Esophagus muscularis mucosa (tissue), 4 donors: ENCODE results near the gene ADGRF3. TPM values are rescaled to one million over a fixed set of nuclear protein-coding genes. Genes with fewer than 3 reads are reported as not detected.

Experiments used
- DNase-seq: peaks from one replicate; pipeline ENCODE4 v3.0.0-alpha.2; 2017; ENCODE audit errors: extremely low spot score
- H3K27ac ChIP-seq, 4 donors: fragments of 200-600 bp; sonication (generic); replicated peaks in 1 of 4; 1 replicate in 3 of 4; 2 replicates in 1 of 4; pipeline ENCODE4 v1.5.1; 2016 to 2019; ENCODE audit warnings: mild to moderate bottlenecking in 1 of 4
- H3K27me3 ChIP-seq, 4 donors: fragments of 200-600 bp; sonication (generic); one replicate each; pipeline versions ENCODE4 v1.5.1 to v1.6.0; 2016 to 2019
- H3K36me3 ChIP-seq, 4 donors: fragments of 200-600 bp; sonication (generic); one replicate each; pipeline ENCODE4 v1.5.1; 2016 to 2019
- H3K4me1 ChIP-seq, 4 donors: fragments of 200-600 bp; sonication (generic); one replicate each; pipeline ENCODE4 v1.5.1; 2016 to 2019
- H3K4me3 ChIP-seq, 4 donors: fragments of 200-600 bp; sonication (generic); 1 replicate in 2 of 4; 2 replicates in 2 of 4; pipeline ENCODE4 v1.5.1; 2016 to 2019; ENCODE audit warnings: mild to moderate bottlenecking in 4 of 4, moderate library complexity in 1 of 4
- H3K9me3 ChIP-seq, 4 donors: fragments of 200-600 bp; sonication (generic); 1 replicate in 3 of 4; 2 replicates in 1 of 4; pipeline ENCODE4 v1.5.1; 2016 to 2019
- CTCF ChIP-seq, 3 experiments: fragments of 200-600 bp in 2 of 3; fragments of 450-650 bp in 1 of 3; sonication (generic) in 2 of 3; IDR thresholded peaks; one replicate each; pipeline ENCODE4 v1.5.1; 2017 to 2019; ENCODE audit warnings: antibody characterized with exemption in 3 of 3, mild to moderate bottlenecking in 2 of 3, moderate library complexity in 1 of 3
- EP300 ChIP-seq: sonication (generic); formaldehyde crosslinking; IDR thresholded peaks from one replicate; pipeline ENCODE4 v1.6.1; 2017; ENCODE audit warnings: antibody characterized with exemption
- POLR2A ChIP-seq: fragments of 450-650 bp; IDR thresholded peaks from one replicate; pipeline ENCODE4 v1.6.1; 2017; ENCODE audit warnings: antibody characterized with exemption, moderate library complexity, mild to moderate bottlenecking, low read depth
- POLR2AphosphoS5 ChIP-seq, 2 donors: sonication (generic); formaldehyde crosslinking; IDR thresholded peaks; one replicate each; pipeline ENCODE4 v1.6.1; 2017; ENCODE audit warnings: antibody characterized with exemption in 2 of 2
- WGBS: methylation state at CpG from one replicate; pipeline ENCODE4 v1.1.5; 2018; 5-methylcytosine and 5-hydroxymethylcytosine counted together
- intact Hi-C: fragments of 100-400 bp; cut with DNase I; formaldehyde crosslinking; loops from one replicate; pipeline ENCODE4 v1.15.1; 2023
- total RNA-seq, 4 donors: library from RNA; depleted of rRNA; stranded (reverse); fragments of >200 nt; gene quantifications; one replicate each; pipeline versions ENCODE4 v1.1.0 to v1.2.1, GENCODE V29; 2016

ADGRF3 gene
- total RNA-seq, 4 donors from 2014 or later = not detected

- Histone ChIP-seq H3K9me3 (no peaks in the 10 kb centered on the region), H3K27me3 (no peaks in the 10 kb centered on the region), H3K27ac (peak overlapping the region; percentile 77 to 83 (median 80)), H3K36me3 (no peaks in the 10 kb centered on the region), H3K4me3 (peak overlapping the region; percentile 55 to 66 (median 62)), H3K4me1 (peaks cover 15 to 28% (median 23%) of the 10 kb centered on the region in 4 donors)
- intact Hi-C loops = loop anchor here (2.0 kb wide), 1 partner anchor 53 kb away; the partner anchor contains the start of genes HADHA and HADHB
- TF ChIP-seq CTCF (IDR thresholded peaks at IDR 0.05) = no peak
- no peak for TF ChIP-seq EP300
- TF ChIP-seq POLR2AphosphoS5 (IDR thresholded peaks at IDR 0.05) = no peak
- TF ChIP-seq POLR2A = no peak
- no peak for DNase-seq
- 59% methylated on average over 17 of the region's 17 CpGs for WGBS
These were observed 48.3 kb downstream of the ADGRF3 start for GRCh38 chr2:26298286-26298637.

- intact Hi-C loops = no loop called here
- H3K27me3 ChIP-seq = no peaks in the 10 kb centered on the region
These were observed 49.5 kb downstream of the ADGRF3 start for GRCh38 chr2:26297061-26297460.

GRCh38 chr2:26295511-26295910 is 51.1 kb downstream of the ADGRF3 start:
- WGBS = 81% methylated on average over 1 of the region's 1 CpG
- no peak for TF ChIP-seq POLR2A
- TF ChIP-seq EP300 = no peak
- no peak for TF ChIP-seq CTCF (IDR thresholded peaks at IDR 0.05)
- TF ChIP-seq POLR2AphosphoS5 (IDR thresholded peaks at IDR 0.05) = no peak
- no peaks in the 10 kb centered on the region for H3K27me3 ChIP-seq
- DNase-seq = no peak
- no peak overlapping the region for H3K27ac ChIP-seq
- no peak overlapping the region for H3K4me3 ChIP-seq
- no peaks in the 10 kb centered on the region for H3K9me3 ChIP-seq
- peaks cover 13 to 22% (median 18%) of the 10 kb centered on the region in 4 donors for H3K4me1 ChIP-seq
- H3K36me3 ChIP-seq = peaks cover 2 to 14% (median 8%) of the 10 kb centered on the region in 4 donors
- intact Hi-C loops = no loop called here

More at GRCh38 chr2:26297061-26297460, 49.5 kb downstream of the ADGRF3 start:
- DNase-seq = no peak
- H3K4me1 ChIP-seq = peaks cover 15 to 28% (median 23%) of the 10 kb centered on the region in 4 donors
- WGBS = 92% methylated on average over 3 of the region's 3 CpGs
- H3K27ac ChIP-seq = no peak overlapping the region
- no peaks in the 10 kb centered on the region for H3K9me3 ChIP-seq
- H3K36me3 ChIP-seq = peaks cover 0 to 2% (median 0%) of the 10 kb centered on the region in 4 donors
- no peak for TF ChIP-seq POLR2A
- no peak for TF ChIP-seq POLR2AphosphoS5 (IDR thresholded peaks at IDR 0.05)
- TF ChIP-seq CTCF (IDR thresholded peaks at IDR 0.05) = no peak
- no peak for TF ChIP-seq EP300
- H3K4me3 ChIP-seq = no peak overlapping the region

- H3K27me3 ChIP-seq = no peaks in the 10 kb centered on the region
- DNase-seq = no peak
- H3K36me3 ChIP-seq = peaks cover 16 to 43% (median 30%) of the 10 kb centered on the region in 4 donors
- TF ChIP-seq POLR2A = no peak
- no peak for TF ChIP-seq POLR2AphosphoS5 (IDR thresholded peaks at IDR 0.05)
- no peak for TF ChIP-seq CTCF (IDR thresholded peaks at IDR 0.05)
- TF ChIP-seq EP300 = no peak
- no peak overlapping the region for H3K27ac ChIP-seq
- no peaks in the 10 kb centered on the region for H3K4me1 ChIP-seq
- no peak overlapping the region for H3K4me3 ChIP-seq
- H3K9me3 ChIP-seq = no peaks in the 10 kb centered on the region
- intact Hi-C loops = no loop called here
- WGBS = 67% methylated on average over 6 of the region's 6 CpGs
These were observed 53.9 kb downstream of the ADGRF3 start for GRCh38 chr2:26292646-26293045.

- Histone ChIP-seq H3K27me3 (no peaks in the 10 kb centered on the region), H3K4me1 (no peaks in the 10 kb centered on the region), H3K27ac (no peak overlapping the region), H3K9me3 (no peaks in the 10 kb centered on the region), H3K4me3 (no peak overlapping the region), H3K36me3 (peaks cover 34 to 69% (median 56%) of the 10 kb centered on the region in 4 donors)
- intact Hi-C loops = no loop called here
- WGBS = 65% methylated on average over 1 of the region's 1 CpG
- TF ChIP-seq POLR2AphosphoS5 (IDR thresholded peaks at IDR 0.05) (no peak), EP300 (no peak), POLR2A (no peak), CTCF (IDR thresholded peaks at IDR 0.05) (no peak)
- DNase-seq = no peak
These were observed 56.6 kb downstream of the ADGRF3 start for GRCh38 chr2:26290001-26290400.
